DMS114 treated with DMSO at 0.1 percent for 48 hours (cell line): ENCODE measurements around the gene ATP5MC3.

ENCODE experiments used
- DNase-seq: peaks from one replicate; lab custom pipeline; 2025; ENCODE audit not compliant: unreplicated experiment; lab: John Stamatoyannopoulos, UW

ATP5MC3 gene

DNA sequence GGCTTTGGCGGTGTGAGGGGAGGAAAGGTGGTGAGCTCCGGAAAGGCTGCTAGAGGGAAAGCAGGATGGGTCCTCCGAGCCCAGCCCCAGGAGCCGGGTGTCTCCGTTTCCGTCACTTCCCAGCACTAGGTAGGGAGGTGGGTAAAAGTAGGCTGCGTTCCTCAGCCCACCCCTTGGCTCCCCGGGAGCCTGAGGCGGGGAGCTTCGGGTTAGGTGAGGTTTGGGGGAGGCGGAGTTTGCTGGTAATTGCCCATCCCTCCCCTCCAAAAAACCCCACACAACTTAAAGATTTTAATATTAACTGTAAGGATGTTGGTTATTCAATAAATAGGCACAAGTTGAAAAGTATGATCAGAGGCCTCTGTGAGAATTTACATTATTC is 13.0 kb downstream of the ATP5MC3 start:
- DNase-seq: no peak

DNA sequence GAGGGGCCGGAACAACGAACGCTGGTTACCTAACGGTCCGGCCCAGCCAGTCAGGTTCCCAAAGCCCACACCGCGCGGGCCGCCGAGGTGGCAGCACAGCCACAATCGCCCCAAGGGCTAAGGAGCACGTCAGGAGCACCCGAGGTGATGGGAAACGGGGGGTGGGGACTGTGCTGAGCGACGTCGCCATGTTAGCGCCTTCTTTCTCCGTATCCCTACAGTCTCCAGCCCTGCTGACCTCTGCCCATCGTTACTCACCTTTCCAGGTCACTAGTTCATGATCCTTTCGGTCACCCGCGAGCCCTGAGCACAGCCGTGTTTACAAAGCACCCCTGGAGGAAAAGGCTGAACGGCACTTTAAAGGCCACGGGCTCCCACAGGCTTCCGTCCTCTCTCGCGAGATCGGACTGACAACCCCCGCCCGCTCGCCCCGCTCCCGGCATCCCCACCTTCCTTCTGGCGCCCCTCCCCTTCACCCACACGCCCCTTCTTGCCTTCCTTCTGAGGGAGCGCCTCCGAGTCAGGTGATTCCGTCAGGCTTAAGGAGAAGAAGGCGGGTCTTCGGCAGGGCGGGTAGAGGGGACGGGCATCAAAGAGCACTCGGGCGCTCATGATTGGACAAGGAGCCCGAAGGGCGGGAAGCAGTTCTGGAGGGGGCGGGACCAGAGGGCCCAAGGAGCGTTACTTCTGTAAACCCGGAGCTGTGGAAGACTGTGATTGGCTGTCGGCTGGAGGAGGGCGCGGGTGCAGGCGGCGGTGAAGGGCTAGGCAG is 13.5 kb downstream of the ATP5MC3 start, which contains the start of gene ATF2:
ATF2 (minus strand) TSS at position 412 of the 772 bp plus-strand sequence. CDS start 31,760 bp downstream, outside the sequence.
- peak; percentile 92 for DNase-seq

GRCh38 chr2:175167076-175167791 is 14.3 kb downstream of the ATP5MC3 start:
- DNase-seq: no peak

GRCh38 chr2:175166216-175166824 is 15.2 kb downstream of the ATP5MC3 start:
- DNase-seq: no peak

GRCh38 chr2:175164235-175164634 is 17.3 kb downstream of the ATP5MC3 start:
- no peak for DNase-seq

GRCh38 chr2:175158894-175159293 is 22.6 kb downstream of the ATP5MC3 start:
- no peak for DNase-seq

GRCh38 chr2:175156534-175156933 is 25.0 kb downstream of the ATP5MC3 start:
- no peak for DNase-seq

DNA sequence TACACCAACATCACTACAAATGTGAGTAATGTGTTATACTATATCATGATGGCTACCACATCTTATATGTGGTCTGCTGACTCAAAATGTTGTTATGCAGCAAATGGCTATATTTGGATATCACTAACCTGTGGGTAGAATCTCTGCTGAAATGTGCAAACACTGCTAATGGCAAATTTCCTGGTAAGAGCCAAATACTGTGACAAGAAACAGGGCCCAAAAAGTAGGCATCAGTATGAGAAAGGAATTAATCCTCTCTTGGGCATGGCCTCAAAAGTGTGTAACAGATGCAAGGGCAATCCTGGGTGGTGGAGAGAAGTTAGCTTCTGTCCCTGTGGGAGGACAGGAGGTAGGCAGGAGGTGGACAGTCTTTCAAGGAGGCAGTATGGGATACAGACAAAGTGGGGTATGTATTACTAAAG is 26.8 kb downstream of the ATP5MC3 start:
- no peak for DNase-seq

GRCh38 chr2:175152242-175152641 is 29.3 kb downstream of the ATP5MC3 start:
- no peak for DNase-seq

DNA sequence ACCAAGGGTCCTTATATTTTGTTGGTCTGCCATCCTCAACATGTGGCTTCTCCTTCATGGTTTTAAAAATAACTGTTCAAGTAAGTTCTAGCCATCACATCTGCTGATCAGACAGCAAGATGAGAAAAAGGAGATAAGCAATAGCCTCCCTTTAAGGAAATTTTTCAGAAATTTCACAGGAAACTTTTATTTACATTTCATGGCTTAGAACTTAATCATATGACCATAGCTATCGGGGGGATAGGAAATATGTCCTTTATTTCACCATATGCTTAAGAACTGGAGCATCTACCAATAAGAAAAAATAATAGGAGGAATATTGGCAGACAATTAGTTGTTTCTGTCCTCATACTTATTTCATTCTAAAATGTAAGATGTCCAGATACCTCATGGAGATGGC is 29.7 kb downstream of the ATP5MC3 start:
- no peak for DNase-seq

DNA sequence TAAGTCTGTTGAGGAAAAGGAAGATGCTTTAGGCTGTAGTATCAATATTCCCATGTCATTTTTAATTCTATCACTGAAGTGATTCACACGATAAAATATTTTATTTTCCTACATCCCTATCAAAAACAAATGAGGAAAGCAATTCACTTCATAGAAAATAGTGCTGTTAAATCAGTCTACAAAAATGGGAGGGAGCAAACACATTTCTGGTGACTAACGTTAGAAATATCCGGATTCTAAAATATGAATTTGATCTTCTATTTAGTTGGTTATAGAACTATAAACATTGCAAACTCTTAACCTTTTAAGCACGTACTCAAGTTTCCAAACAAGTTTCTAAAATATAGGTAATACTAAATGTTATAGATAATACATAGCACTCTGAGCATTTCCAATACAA is 34.3 kb downstream of the ATP5MC3 start:
- no peak for DNase-seq

DNA sequence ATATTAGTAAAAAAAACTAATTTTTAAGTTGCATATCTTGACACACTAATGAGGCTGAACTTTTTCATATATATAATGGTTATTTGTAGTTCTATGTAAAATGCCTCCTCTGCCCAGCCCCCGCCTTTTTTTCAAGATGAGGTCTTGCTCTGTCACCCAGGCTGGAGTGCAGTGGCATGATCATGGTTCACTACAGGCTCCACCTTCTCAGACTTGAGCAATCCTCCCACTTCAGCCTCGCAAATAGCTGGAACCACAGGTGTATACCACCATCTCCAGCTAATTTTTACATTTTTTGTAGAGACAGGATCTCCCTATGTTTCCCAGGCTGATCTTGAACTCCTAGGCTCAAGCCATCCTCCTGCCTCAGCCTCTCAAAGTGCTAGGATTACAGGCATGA is 37.8 kb downstream of the ATP5MC3 start:
- DNase-seq: no peak

DNA sequence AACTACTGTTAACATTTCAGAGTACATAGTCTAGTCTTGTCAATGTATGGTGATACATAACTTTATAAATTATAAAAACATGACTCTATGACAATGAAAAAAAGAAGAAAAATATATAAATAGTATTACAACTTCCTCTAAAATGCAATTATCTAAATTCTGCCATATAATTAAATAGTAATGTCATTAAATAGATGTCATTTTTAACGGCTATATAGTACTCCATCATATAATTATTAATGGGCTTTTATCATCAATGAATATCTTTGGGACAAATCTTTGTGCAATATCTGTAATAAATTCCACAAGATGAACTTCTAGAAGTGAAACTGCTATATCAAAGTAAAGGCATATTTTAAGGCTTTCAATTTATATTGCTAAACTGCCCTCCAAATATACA is 38.3 kb downstream of the ATP5MC3 start:
- DNase-seq: no peak

DNA sequence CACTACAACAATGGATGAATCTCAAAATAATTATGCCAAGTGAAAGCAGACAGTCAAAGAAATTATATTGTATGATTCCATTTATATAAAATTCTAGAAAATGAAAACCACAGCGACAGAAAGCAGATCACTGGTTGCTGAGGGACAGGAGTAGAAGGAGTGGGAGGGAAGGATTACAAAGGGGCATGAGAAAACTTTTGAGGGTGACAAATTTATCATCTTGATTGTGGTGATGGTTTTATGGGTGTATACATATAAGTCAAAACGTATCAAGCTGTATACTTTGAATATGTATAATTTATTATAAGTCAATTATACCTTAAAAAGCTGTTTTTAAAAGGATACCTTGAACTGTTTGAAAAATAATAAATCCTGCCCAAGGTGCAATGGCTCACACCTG is 41.2 kb downstream of the ATP5MC3 start:
- no peak for DNase-seq

- no peak for DNase-seq
Observed at GRCh38 chr2:175137793-175138192, 43.7 kb downstream of the ATP5MC3 start.

DNA sequence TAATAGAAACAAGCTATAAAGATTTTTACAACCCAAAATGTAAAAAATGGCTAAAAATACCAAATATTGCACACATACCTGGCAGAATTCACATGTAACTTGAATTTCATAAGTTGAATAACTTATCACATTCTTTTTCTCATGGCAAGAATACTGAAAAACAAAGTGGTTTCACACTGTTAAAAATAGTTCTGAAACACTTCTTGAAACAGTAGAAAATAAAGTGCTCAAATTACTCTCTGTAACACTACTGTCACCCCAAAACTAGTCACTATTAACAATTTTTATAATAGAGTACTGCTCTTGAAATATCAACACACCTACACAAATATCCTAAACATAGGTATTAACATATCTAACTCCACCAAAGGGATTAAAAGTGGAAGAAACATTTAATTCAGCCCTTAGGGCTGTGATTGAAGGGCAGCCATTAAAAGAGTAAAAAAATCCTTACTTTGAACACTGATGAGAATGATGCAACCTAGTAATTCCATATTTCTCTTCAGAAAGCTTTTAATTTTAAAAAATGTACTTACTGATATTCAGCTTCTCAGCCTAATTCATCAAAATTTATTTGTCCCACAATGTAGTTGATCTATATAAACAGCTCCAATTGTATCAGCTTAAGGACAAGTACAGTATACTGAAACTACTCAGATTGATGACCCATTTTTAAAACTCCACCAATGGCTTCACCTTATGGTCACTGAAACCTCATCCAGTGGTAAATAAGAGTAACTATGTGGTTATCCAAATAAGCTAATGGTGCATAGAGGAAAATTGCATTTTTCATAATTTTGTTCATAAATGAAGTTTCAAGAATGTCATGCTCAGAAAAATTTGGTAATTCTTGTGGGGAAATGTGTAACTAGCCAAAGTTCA is 44.9 kb downstream of the ATP5MC3 start:
- DNase-seq: no peak

DNA sequence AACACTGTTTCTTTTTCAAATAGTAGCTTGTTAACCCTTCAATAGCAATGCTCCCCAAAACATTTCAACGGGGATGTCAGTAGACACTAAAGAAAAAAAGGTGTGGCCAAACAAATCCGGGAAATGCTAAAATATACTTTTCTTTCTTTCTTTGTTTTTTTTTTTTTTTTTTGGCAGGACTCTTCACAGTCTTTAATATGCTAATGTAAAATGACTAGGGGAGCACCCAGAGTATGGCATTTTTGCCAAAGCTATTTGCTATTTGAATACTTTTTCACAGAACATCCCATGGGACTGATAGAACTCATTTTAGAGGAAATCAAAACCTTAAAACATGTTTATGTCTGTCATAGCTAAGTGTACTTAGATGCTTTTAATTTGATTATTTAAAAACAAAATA is 45.6 kb downstream of the ATP5MC3 start:
- no peak for DNase-seq

- DNase-seq: no peak
Observed at GRCh38 chr2:175135177-175135576, 46.3 kb downstream of the ATP5MC3 start.

DNA sequence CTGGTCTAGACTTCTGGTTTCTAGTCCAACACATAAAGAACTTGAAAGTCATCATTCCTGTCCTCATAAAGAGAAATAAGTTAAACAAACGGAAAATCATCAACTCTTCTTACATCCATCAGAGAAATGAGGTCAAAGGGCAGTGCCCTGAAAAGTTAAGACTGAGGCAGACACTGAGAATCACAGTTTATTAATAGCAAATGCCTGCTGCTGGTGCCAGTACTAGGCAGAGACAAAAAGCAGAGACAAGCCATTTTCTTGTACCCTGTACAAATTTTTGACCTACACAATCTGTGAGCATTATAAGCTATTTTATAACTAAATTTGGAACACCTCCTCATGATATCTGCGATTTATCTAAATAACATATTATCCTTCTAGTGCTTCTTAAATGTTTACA is 50.3 kb downstream of the ATP5MC3 start:
- DNase-seq: no peak

DNA sequence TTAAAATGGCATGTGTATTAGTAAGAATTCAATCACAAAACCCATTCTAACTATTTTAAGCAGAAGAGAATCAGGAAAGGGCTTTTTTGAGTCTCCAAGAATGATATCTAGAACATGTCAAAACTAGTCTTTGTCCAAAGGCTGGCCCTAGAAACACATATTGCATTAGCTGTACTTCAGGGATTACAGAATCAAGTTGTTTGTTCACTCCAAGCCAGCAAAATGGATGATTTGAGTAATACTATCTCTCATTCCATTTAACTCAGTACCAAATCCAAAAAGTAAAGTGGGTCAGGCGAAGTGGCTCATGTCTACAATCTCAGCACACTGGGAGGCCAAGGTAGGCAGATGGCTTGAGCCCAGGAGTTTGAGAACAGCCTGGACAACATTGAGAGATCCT is 54.8 kb downstream of the ATP5MC3 start:
- no peak for DNase-seq
